WERI-Rb-1 (cell line): ENCODE measurements around the gene IL17RC.
"Not testable (repeated sequence)": the region's sequence is repeated elsewhere in the genome, so short reads cannot be mapped to it uniquely, and the experiment has no call there.

ENCODE experiments used
- DNase-seq: peaks from one replicate; pipeline ENCODE4 v3.0.0-alpha.2; 2020
- H3K27ac ChIP-seq: fragments of 250-450 bp; sonication (Bioruptor Pico); 2 replicates; pipeline ENCODE4 v1.5.1; 2020; ENCODE audit warnings: mild to moderate bottlenecking, moderate library complexity
- H3K27me3 ChIP-seq: fragments of 250-450 bp; sonication (Bioruptor Pico); 2 replicates; pipeline ENCODE4 v1.5.1; 2021; ENCODE audit warnings: mild to moderate bottlenecking, low read depth, moderate library complexity; ENCODE audit not compliant: insufficient read depth, severe bottlenecking
- H3K36me3 ChIP-seq: fragments of 250-450 bp; sonication (Bioruptor Pico); 2 replicates; pipeline ENCODE4 v1.5.1; 2020; ENCODE audit warnings: mild to moderate bottlenecking, moderate library complexity
- H3K4me3 ChIP-seq: 2 replicates; pipeline ENCODE4 v1.5.1; 2011; ENCODE audit warnings: low read depth, mild to moderate bottlenecking, control low read depth, low read length
- H3K9me3 ChIP-seq: fragments of 250-450 bp; sonication (Bioruptor Pico); 2 replicates; pipeline ENCODE4 v1.5.1; 2021; ENCODE audit warnings: mild to moderate bottlenecking, moderate library complexity; ENCODE audit not compliant: severe bottlenecking
- TF ChIP-seq, protein P1 (sequence below): IDR thresholded peaks from 2 replicates; pipeline ENCODE4 v1.5.1; 2011; ENCODE audit warnings: low read depth, mild to moderate bottlenecking, control low read depth, inconsistent platforms, low read length

The IL17RC gene

GRCh38 chr3:9898467-9899241 is 18.2 kb upstream of the IL17RC start:
- TF ChIP-seq, protein P1, sequence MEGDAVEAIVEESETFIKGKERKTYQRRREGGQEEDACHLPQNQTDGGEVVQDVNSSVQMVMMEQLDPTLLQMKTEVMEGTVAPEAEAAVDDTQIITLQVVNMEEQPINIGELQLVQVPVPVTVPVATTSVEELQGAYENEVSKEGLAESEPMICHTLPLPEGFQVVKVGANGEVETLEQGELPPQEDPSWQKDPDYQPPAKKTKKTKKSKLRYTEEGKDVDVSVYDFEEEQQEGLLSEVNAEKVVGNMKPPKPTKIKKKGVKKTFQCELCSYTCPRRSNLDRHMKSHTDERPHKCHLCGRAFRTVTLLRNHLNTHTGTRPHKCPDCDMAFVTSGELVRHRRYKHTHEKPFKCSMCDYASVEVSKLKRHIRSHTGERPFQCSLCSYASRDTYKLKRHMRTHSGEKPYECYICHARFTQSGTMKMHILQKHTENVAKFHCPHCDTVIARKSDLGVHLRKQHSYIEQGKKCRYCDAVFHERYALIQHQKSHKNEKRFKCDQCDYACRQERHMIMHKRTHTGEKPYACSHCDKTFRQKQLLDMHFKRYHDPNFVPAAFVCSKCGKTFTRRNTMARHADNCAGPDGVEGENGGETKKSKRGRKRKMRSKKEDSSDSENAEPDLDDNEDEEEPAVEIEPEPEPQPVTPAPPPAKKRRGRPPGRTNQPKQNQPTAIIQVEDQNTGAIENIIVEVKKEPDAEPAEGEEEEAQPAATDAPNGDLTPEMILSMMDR = no peak
- Histone ChIP-seq H3K27ac (no peak overlapping the region), H3K4me3 (no peak overlapping the region), H3K36me3 (peaks cover 5% of the 10 kb centered on the region), H3K27me3 (no peaks in the 10 kb centered on the region), H3K9me3 (no peaks in the 10 kb centered on the region)
- DNase-seq = no peak

GRCh38 chr3:9899289-9899791 is 17.6 kb upstream of the IL17RC start:
- DNase-seq = no peak
- H3K27me3 ChIP-seq = no peaks in the 10 kb centered on the region
- H3K9me3 ChIP-seq = no peaks in the 10 kb centered on the region
- no peaks in the 10 kb centered on the region for H3K36me3 ChIP-seq
- no peak overlapping the region for H3K4me3 ChIP-seq
- H3K27ac ChIP-seq = no peak overlapping the region
- TF ChIP-seq, protein P1 = no peak

DNA sequence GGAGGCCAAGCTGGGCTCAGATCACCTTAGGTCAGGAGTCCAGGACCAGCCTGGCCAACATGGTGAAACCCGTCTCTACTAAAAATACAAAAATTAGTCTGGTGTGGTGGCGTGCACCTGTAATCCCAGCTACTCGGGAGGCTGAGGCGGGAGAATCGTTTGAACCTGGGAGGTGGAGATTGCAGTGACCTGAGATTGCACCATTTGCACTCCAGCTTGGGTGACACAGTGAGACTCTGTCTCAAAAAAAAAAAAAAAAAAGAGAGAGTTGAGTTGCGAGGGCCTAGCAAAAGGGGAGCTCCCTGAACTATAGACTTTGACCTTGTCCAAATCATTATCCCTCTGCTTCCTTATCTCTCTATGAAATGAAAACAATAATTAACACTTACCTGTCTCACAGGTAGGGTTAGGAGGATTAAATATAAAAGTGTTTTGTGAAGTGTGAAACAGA is 15.9 kb upstream of the IL17RC start:
- not testable (repeated sequence) for H3K27ac ChIP-seq, H3K4me3 ChIP-seq, H3K27me3 ChIP-seq, H3K36me3 ChIP-seq, DNase-seq, H3K9me3 ChIP-seq

GRCh38 chr3:9901967-9902366 is 14.9 kb upstream of the IL17RC start:
- DNase-seq = no peak
- Histone ChIP-seq H3K27ac (no peak overlapping the region), H3K27me3 (no peaks in the 10 kb centered on the region), H3K9me3 (no peaks in the 10 kb centered on the region), H3K4me3 (no peak overlapping the region), H3K36me3 (no peaks in the 10 kb centered on the region)
- TF ChIP-seq, protein P1 = no peak

DNA sequence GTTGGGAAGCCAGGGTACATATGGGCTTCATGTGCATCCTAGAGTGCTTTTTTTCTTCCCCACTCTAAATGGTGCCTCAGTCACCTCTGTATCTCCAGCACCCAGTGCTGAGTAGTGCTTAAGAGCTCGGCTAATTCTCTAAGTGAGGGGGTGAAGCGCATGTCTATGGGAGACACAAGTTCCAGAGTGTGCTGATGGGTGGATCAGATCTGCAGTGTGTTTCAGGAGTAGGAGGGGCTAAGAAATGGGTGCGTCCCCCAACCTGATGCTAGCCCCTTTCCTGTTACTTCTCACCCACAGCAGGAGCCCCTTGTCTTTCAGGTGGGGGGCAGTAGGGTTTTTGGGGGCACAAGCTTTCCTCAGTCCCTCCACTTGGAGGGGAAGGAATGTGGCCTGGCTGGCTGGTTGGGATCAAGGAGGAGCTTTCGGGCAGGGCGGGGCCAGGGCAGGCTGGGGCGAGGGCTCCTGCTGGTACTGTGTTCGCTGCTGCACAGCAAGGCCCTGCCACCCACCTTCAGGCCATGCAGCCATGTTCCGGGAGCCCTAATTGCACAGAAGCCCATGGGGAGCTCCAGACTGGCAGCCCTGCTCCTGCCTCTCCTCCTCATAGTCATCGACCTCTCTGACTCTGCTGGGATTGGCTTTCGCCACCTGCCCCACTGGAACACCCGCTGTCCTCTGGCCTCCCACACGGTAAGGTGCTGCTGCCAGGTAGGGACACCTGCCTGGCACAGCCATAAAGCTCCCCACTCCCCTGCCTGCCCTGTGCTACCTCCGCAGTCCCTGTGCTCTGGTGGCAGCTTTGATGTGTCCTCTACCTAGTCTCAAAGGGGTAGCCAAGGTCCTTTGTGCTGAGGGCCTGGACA is 14.3 kb upstream of the IL17RC start, which contains the start of gene IL17RE:
Gene IL17RE (plus strand): TSS at position 477 of the 866 bp plus-strand sequence. CDS start 85 bp downstream, at position 562.
- no peak for DNase-seq
- Histone ChIP-seq H3K36me3 (no peaks in the 10 kb centered on the region), H3K9me3 (no peaks in the 10 kb centered on the region), H3K4me3 (no peak within 1 kb of the TSS), H3K27ac (no peak within 1 kb of the TSS), H3K27me3 (no peaks in the 10 kb centered on the region)
- TF ChIP-seq, protein P1 = no peak

DNA sequence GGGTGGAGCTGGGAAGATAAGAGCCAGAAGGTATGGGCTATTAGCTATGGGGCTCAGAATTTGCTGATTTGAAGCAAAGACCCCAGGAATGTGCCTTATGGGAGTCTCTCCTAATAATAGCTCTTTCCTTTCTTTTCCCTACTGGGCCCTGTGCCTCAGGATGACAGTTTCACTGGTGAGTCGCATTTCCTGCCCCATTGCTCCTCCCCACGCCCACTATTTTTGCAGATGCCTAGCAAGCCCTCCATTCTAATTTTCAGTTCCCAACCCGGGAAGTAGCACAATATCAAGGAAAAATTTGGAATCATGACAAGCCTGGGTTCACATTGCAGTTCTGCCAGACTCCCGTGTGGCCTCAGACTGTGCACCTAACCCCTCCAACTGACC is 13.7 kb upstream of the IL17RC start:
- H3K4me3 ChIP-seq = no peak overlapping the region
- TF ChIP-seq, protein P1 = no peak
- no peak overlapping the region for H3K27ac ChIP-seq
- no peaks in the 10 kb centered on the region for H3K9me3 ChIP-seq
- H3K27me3 ChIP-seq = no peaks in the 10 kb centered on the region
- no peak for DNase-seq
- no peaks in the 10 kb centered on the region for H3K36me3 ChIP-seq
